Measurements from ENCODE around the gene ERI3. TPM values are rescaled to one million over a fixed set of nuclear protein-coding genes. Genes with fewer than 3 reads are reported as not detected.

ERI3 gene
- total and polyA plus RNA-seq, 9 of the 15 experiments (the other 6 are each of a cell fraction or from before 2014, with no cell fraction given), result 47.8 to 93.4 (median 67.2) TPM

GRCh38 chr1:44355582-44356305 is 687 bp upstream of the ERI3 start (continued):
- TF ChIP-seq ZNF324 (CRISPR knock-in tag; IDR thresholded peaks at IDR 0.05) (0 out of 2 replicates have a peak, but pooled peaks have one; percentile 49), ZFP30 (CRISPR knock-in tag; IDR thresholded peaks at IDR 0.05; ENCODE audit: borderline replicate concordance) (peak; percentile 47; the same call in 1 of the 2 replicates), ZNF79 (CRISPR knock-in tag; IDR thresholded peaks at IDR 0.05; ENCODE audit: low read depth) (0 out of 2 replicates have a peak, but pooled peaks have one; percentile 12), PHF20 (IDR thresholded peaks at IDR 0.05; ENCODE audit: partially characterized antibody) (peak; percentile 8), SP1 (CRISPR knock-in tag; IDR thresholded peaks at IDR 0.05) (0 out of 2 replicates have a peak, but pooled peaks have one; percentile 12), NRF1 (conservative IDR thresholded peaks at IDR 0.05 in 1 of 2, IDR thresholded peaks at IDR 0.05 in 1 of 2) (no peak), MTF1 (CRISPR knock-in tag; IDR thresholded peaks at IDR 0.05; ENCODE audit: borderline replicate concordance) (no peak), KAT7 (CRISPR knock-in tag; IDR thresholded peaks at IDR 0.05; ENCODE audit: borderline replicate concordance) (0 out of 2 replicates have a peak, but pooled peaks have one; percentile 54), GMEB1 (CRISPR knock-in tag; IDR thresholded peaks at IDR 0.05) (no peak), FOXA3 (CRISPR knock-in tag; conservative IDR thresholded peaks at IDR 0.05 in 1 of 2, IDR thresholded peaks at IDR 0.05 in 1 of 2) (0 out of 4 replicates have a peak, but pooled peaks of 1 of the 2 experiments have one; percentile 10), AFF1 (IDR thresholded peaks at IDR 0.05; ENCODE audit: low read depth in 1 of 2, partially characterized antibody in 2 of 2) (peak in 1 of 2 experiments; percentile 2), ZNF165 (CRISPR knock-in tag; IDR thresholded peaks at IDR 0.05; ENCODE audit: borderline replicate concordance) (peak; percentile 41; the same call in 1 of the 2 replicates), ZSCAN32 (CRISPR knock-in tag; IDR thresholded peaks at IDR 0.05) (0 out of 2 replicates have a peak, but pooled peaks have one; percentile 32), MECOM (CRISPR knock-in tag; IDR thresholded peaks at IDR 0.05) (no peak)
